ENCODE data around the gene SPC24. TPM values are rescaled to one million over a fixed set of nuclear protein-coding genes. Genes with fewer than 3 reads are reported as not detected.

The SPC24 gene
- polyA plus RNA-seq, 1 of the 3 experiments (the other 2 are of a cell fraction): 18.9 TPM

GRCh38 chr19:11202488-11203193, 47.1 kb upstream of the SPC24 start:
- H3K4me2 ChIP-seq: peak overlapping the region; percentile 45; the same call in 1 of the 2 replicates
- no peak overlapping the region for H3K4me3 ChIP-seq (ENCODE audit: low read depth in 2 of 2, low read length in 1 of 2)
- no peaks in the 10 kb centered on the region for H3K36me3 ChIP-seq (replicated peaks in 1 of 2; ENCODE audit: control insufficient read depth in 1 of 2, insufficient read depth in 2 of 2, low read length in 1 of 2)
- peak overlapping the region; percentile 56 to 79; a peak in 3 of 4 replicates for H3K27ac ChIP-seq (ENCODE audit: low read depth in 2 of 2, low read length in 1 of 2)
- H3K4me1 ChIP-seq (ENCODE audit: control insufficient read depth in 1 of 2, insufficient read depth in 2 of 2, low read depth in 1 of 2, low read length in 1 of 2): peaks cover 4 to 12% of the 10 kb centered on the region in 2 experiments; a peak in 3 of 4 replicates
- no peaks in the 10 kb centered on the region for H3K27me3 ChIP-seq (ENCODE audit: insufficient read depth)
- ChIA-PET POLR2A (no interaction called here), CTCF (interaction anchor here (1.0 to 6.6 kb wide), 9 partner anchors 31 to 109 kb away, joined by 4 to 64 read pairs (median 4); no protein-coding TSS in a partner anchor)
- H3F3A ChIP-seq (replicated peaks; ENCODE audit: insufficient read depth): peaks cover 21% of the 10 kb centered on the region
- 90% methylated on average over 19 of the region's 20 CpGs for WGBS (ENCODE audit: low lambda C conversion rate)
- TF ChIP-seq SMC3 (IDR thresholded peaks at IDR 0.05; ENCODE audit: low read depth, low read length): no peak
- TF ChIP-seq ZBTB33 (IDR thresholded peaks at IDR 0.05; ENCODE audit: borderline replicate concordance, low read depth): no peak
- TF ChIP-seq FOXJ3 (CRISPR knock-in tag; IDR thresholded peaks at IDR 0.05): no peak
- TF ChIP-seq RCOR1 (IDR thresholded peaks at IDR 0.05; ENCODE audit: low read length): no peak
- TF ChIP-seq, protein P1, sequence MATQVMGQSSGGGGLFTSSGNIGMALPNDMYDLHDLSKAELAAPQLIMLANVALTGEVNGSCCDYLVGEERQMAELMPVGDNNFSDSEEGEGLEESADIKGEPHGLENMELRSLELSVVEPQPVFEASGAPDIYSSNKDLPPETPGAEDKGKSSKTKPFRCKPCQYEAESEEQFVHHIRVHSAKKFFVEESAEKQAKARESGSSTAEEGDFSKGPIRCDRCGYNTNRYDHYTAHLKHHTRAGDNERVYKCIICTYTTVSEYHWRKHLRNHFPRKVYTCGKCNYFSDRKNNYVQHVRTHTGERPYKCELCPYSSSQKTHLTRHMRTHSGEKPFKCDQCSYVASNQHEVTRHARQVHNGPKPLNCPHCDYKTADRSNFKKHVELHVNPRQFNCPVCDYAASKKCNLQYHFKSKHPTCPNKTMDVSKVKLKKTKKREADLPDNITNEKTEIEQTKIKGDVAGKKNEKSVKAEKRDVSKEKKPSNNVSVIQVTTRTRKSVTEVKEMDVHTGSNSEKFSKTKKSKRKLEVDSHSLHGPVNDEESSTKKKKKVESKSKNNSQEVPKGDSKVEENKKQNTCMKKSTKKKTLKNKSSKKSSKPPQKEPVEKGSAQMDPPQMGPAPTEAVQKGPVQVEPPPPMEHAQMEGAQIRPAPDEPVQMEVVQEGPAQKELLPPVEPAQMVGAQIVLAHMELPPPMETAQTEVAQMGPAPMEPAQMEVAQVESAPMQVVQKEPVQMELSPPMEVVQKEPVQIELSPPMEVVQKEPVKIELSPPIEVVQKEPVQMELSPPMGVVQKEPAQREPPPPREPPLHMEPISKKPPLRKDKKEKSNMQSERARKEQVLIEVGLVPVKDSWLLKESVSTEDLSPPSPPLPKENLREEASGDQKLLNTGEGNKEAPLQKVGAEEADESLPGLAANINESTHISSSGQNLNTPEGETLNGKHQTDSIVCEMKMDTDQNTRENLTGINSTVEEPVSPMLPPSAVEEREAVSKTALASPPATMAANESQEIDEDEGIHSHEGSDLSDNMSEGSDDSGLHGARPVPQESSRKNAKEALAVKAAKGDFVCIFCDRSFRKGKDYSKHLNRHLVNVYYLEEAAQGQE (IDR thresholded peaks at IDR 0.05; ENCODE audit: low read depth, low read length): no peak
- TF ChIP-seq NRF1 (IDR thresholded peaks at IDR 0.05; ENCODE audit: low read depth, low read length): no peak
- no peak for TF ChIP-seq ELF1 (IDR thresholded peaks at IDR 0.05)
- no peak for TF ChIP-seq TEAD4 (IDR thresholded peaks at IDR 0.05; ENCODE audit: borderline replicate concordance, insufficient read depth)
- no peak for TF ChIP-seq GATA2 (CRISPR knock-in tag; IDR thresholded peaks at IDR 0.05)
- TF ChIP-seq CHD2 (IDR thresholded peaks at IDR 0.05; ENCODE audit: low read length, partially characterized antibody): no peak
- no peaks in the 10 kb centered on the region for H4K20me1 ChIP-seq (ENCODE audit: insufficient read depth)
- H3K79me2 ChIP-seq (ENCODE audit: insufficient read depth): no peaks in the 10 kb centered on the region
- no peak overlapping the region for H2AFZ ChIP-seq (ENCODE audit: low read depth)
- H3K9me3 ChIP-seq: no peaks in the 10 kb centered on the region
- H3K9me2 ChIP-seq: no peaks in the 10 kb centered on the region
- no peak overlapping the region for H3K9ac ChIP-seq
- no peak for DNase-seq

GRCh38 chr19:11201791-11202190, 46.2 kb upstream of the SPC24 start:
- H2AFZ ChIP-seq (ENCODE audit: low read depth): no peak overlapping the region
- no peak overlapping the region for H3K4me3 ChIP-seq (ENCODE audit: low read depth in 2 of 2, low read length in 1 of 2)
- H3K4me2 ChIP-seq: no peak overlapping the region
- peaks cover 6% of the 10 kb centered on the region for H3K79me2 ChIP-seq (ENCODE audit: insufficient read depth)
- H3K27me3 ChIP-seq (ENCODE audit: insufficient read depth): no peaks in the 10 kb centered on the region
- DNase-seq: no peak
- POLR2A ChIA-PET: no interaction called here
- H3K4me1 ChIP-seq (ENCODE audit: control insufficient read depth in 1 of 2, insufficient read depth in 2 of 2, low read depth in 1 of 2, low read length in 1 of 2): peaks cover 4 to 12% of the 10 kb centered on the region in 2 experiments; a peak in 3 of 4 replicates
- H3K27ac ChIP-seq (ENCODE audit: low read depth in 2 of 2, low read length in 1 of 2): no peak overlapping the region
- H3K9me3 ChIP-seq: no peaks in the 10 kb centered on the region
- no peaks in the 10 kb centered on the region for H3K9me2 ChIP-seq
- WGBS (ENCODE audit: low lambda C conversion rate): 97% methylated on average over 23 of the region's 24 CpGs
- CTCF ChIA-PET: interaction anchor here (6.6 kb wide), 1 partner anchor 65 kb away, joined by 64 read pairs; no protein-coding TSS in a partner anchor
- TF ChIP-seq ZBTB33 (IDR thresholded peaks at IDR 0.05; ENCODE audit: borderline replicate concordance, low read depth) (no peak), TAF1 (IDR thresholded peaks at IDR 0.05; ENCODE audit: borderline replicate concordance, low read depth, low read length) (no peak)
- H3K9ac ChIP-seq: no peak overlapping the region
- H3K36me3 ChIP-seq (replicated peaks in 1 of 2; ENCODE audit: control insufficient read depth in 1 of 2, insufficient read depth in 2 of 2, low read length in 1 of 2): no peaks in the 10 kb centered on the region
- no peaks in the 10 kb centered on the region for H4K20me1 ChIP-seq (ENCODE audit: insufficient read depth)
- peaks cover 21% of the 10 kb centered on the region for H3F3A ChIP-seq (replicated peaks; ENCODE audit: insufficient read depth)
